ENCODE data around the gene DHRS7C.

Gene DHRS7C

GRCh38 chr17:9814337-9814945 lies 23.0 kb upstream of the DHRS7C start:
- Histone ChIP-seq H3K27me3 (peaks cover 0 to 3% of the 10 kb centered on the region in 2 donors), H3K27ac (no peak overlapping the region), H3K9me3 (no peaks in the 10 kb centered on the region), H3K36me3 (no peaks in the 10 kb centered on the region), H3K4me3 (no peak overlapping the region), H3K4me1 (no peaks in the 10 kb centered on the region)
- intact Hi-C loops (cut with DNase I; ENCODE audit: low total_unique reads), result no loop called here
- TF ChIP-seq CTCF (IDR thresholded peaks at IDR 0.05), result no peak
- DNase-seq, result no peak

GRCh38 chr17:9813166-9813565 lies 21.8 kb upstream of the DHRS7C start:
- H3K9me3 ChIP-seq, result no peaks in the 10 kb centered on the region
- H3K36me3 ChIP-seq, result no peaks in the 10 kb centered on the region
- DNase-seq, result no peak
- intact Hi-C loops (cut with DNase I; ENCODE audit: low total_unique reads), result no loop called here
- H3K27ac ChIP-seq, result no peak overlapping the region
- H3K4me3 ChIP-seq, result no peak overlapping the region
- no peak for TF ChIP-seq CTCF (IDR thresholded peaks at IDR 0.05)
- H3K4me1 ChIP-seq, result no peaks in the 10 kb centered on the region
- peaks cover 0 to 3% of the 10 kb centered on the region in 2 donors for H3K27me3 ChIP-seq

- Histone ChIP-seq H3K36me3 (no peaks in the 10 kb centered on the region), H3K4me1 (no peaks in the 10 kb centered on the region), H3K4me3 (no peak overlapping the region), H3K27ac (no peak overlapping the region), H3K27me3 (peaks cover 0 to 3% of the 10 kb centered on the region in 2 donors), H3K9me3 (no peaks in the 10 kb centered on the region)
- no peak for DNase-seq
- TF ChIP-seq CTCF (IDR thresholded peaks at IDR 0.05), result no peak
- intact Hi-C loops (cut with DNase I; ENCODE audit: low total_unique reads), result no loop called here
These were observed 20.1 kb upstream of the DHRS7C start for GRCh38 chr17:9811537-9811936.

- Histone ChIP-seq H3K4me3 (no peak overlapping the region), H3K4me1 (no peaks in the 10 kb centered on the region), H3K27ac (no peak overlapping the region), H3K27me3 (peaks cover 0 to 3% of the 10 kb centered on the region in 2 donors), H3K9me3 (no peaks in the 10 kb centered on the region), H3K36me3 (no peaks in the 10 kb centered on the region)
- TF ChIP-seq CTCF (IDR thresholded peaks at IDR 0.05), result no peak
- no peak for DNase-seq
- intact Hi-C loops (cut with DNase I; ENCODE audit: low total_unique reads), result no loop called here
These were observed 19.7 kb upstream of the DHRS7C start for GRCh38 chr17:9811086-9811485.

- Histone ChIP-seq H3K36me3 (no peaks in the 10 kb centered on the region), H3K4me1 (no peaks in the 10 kb centered on the region), H3K9me3 (no peaks in the 10 kb centered on the region), H3K4me3 (no peak overlapping the region), H3K27me3 (peaks cover 0 to 3% of the 10 kb centered on the region in 2 donors), H3K27ac (no peak overlapping the region)
- DNase-seq, result no peak
- intact Hi-C loops (cut with DNase I; ENCODE audit: low total_unique reads), result no loop called here
- TF ChIP-seq CTCF (IDR thresholded peaks at IDR 0.05), result no peak
These were observed 18.9 kb upstream of the DHRS7C start for GRCh38 chr17:9810100-9810949.

All from tibial artery (tissue), 4 donors.